Activated CD4-positive, alpha-beta memory T cell treated with anti-CD3 and anti-CD28 coated beads, Interleukin-2, amount 10 ng/mL, durations not matched to agents 7 days and 5 days (primary cell): ENCODE measurements around the gene SESN1. TPM values are rescaled to one million over a fixed set of nuclear protein-coding genes. Genes with fewer than 3 reads are reported as not detected.

Experiments
- CTCF ChIA-PET: fragments of 350-600 bp; sonication (Branson Sonifier 250); formaldehyde crosslinking; loops from one replicate; lab custom pipeline; 2021; ENCODE audit warnings: antibody characterized with exemption, inconsistent platforms; lab: Charles Lee
- POLR2A ChIA-PET: fragments of 350-600 bp; sonication (Branson Sonifier 250); formaldehyde crosslinking; loops from one replicate; lab custom pipeline; 2021; ENCODE audit warnings: antibody characterized with exemption; lab: Charles Lee
- DNase-seq: peaks from one replicate; pipeline ENCODE4 v3.0.0-alpha.2; 2020
- H3K27ac Mint-ChIP-seq: one replicate; pipeline ENCODE4 v1.8.0; 2021; ENCODE audit warnings: mild to moderate bottlenecking, mixed read lengths
- H3K27me3 Mint-ChIP-seq: one replicate; pipeline ENCODE4 v1.8.0; 2021; ENCODE audit warnings: mixed read lengths
- H3K36me3 Mint-ChIP-seq: one replicate; pipeline ENCODE4 v1.8.0; 2021; ENCODE audit warnings: low read depth, mixed read lengths
- H3K4me1 Mint-ChIP-seq: one replicate; pipeline ENCODE4 v1.8.0; 2021; ENCODE audit warnings: mixed read lengths
- H3K4me3 Mint-ChIP-seq: one replicate; pipeline ENCODE4 v1.8.0; 2021; ENCODE audit warnings: mild to moderate bottlenecking, mixed read lengths
- H3K9me3 Mint-ChIP-seq: one replicate; pipeline ENCODE4 v1.8.0; 2021; ENCODE audit warnings: mixed read lengths
- total RNA-seq, 2 experiments: library from RNA; stranded (reverse); gene quantifications; one replicate each; pipeline ENCODE4 v1.2.3, GENCODE V29; 2021

SESN1 gene
- total RNA-seq, 2 experiments from 2014 or later, result 22.9 to 23.0 TPM

DNA sequence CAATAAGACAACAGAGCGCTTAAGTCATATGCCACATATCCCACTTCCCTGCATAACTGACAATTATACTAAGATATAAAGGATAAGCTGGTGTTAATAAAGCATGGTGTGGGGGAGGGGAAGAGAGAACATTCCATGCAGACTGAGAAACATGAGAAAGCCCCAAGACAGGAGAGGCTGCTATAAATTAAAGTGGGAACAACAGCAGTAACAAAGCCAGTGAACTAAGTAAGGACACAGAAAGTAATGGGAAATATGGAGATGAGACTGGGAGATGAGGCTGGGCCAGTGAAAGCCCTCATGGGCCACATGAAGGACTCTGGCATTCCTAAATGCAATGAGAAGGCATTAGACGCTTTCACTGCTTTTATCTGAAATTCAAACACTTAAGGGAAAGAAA is 41.3 kb downstream of the SESN1 start:
- H3K27me3 Mint-ChIP-seq, result no peaks in the 10 kb centered on the region

DNA sequence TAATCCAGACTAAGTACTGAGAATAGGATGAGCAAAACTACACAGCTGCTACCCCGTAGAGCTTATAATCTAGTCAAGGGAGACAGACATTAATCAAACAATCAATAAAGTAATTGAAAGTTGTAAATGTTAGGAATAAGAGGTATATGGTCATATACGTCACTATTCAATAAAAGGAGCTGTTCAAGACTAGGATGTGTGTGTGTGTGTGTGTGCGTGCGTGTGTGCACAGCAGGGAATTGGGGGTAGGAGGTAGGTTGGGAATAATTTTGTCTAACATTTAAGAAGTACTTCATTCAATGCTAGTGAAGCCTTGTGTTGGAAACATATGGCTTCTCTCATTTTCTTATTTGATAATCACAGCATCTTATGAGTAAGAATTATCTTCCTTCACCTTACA is 41.8 kb downstream of the SESN1 start:
- no peaks in the 10 kb centered on the region for H3K36me3 Mint-ChIP-seq
- H3K4me3 Mint-ChIP-seq, result no peak overlapping the region
- no peak for DNase-seq
- H3K27me3 Mint-ChIP-seq, result no peaks in the 10 kb centered on the region
- peaks cover 4% of the 10 kb centered on the region for H3K9me3 Mint-ChIP-seq
- CTCF ChIA-PET, result interaction anchor here (2.4 kb wide), 1 partner anchor 20 kb away, joined by 10 read pairs; no protein-coding TSS in a partner anchor
- no peak overlapping the region for H3K27ac Mint-ChIP-seq
- POLR2A ChIA-PET, result no interaction called here
- peaks cover 7% of the 10 kb centered on the region for H3K4me1 Mint-ChIP-seq

More for the DNA sequence above, 41.3 kb downstream of the SESN1 start:
- Mint-ChIP-seq H3K27ac (no peak overlapping the region), H3K4me3 (no peak overlapping the region), H3K4me1 (peaks cover 4% of the 10 kb centered on the region), H3K36me3 (no peaks in the 10 kb centered on the region), H3K9me3 (peaks cover 4% of the 10 kb centered on the region)
- ChIA-PET CTCF (interaction anchor here (1.0 to 2.4 kb wide), 3 partner anchors 20 to 160 kb away, joined by 3 to 10 read pairs (median 3); no protein-coding TSS in a partner anchor), POLR2A (no interaction called here)
- no peak for DNase-seq

DNA sequence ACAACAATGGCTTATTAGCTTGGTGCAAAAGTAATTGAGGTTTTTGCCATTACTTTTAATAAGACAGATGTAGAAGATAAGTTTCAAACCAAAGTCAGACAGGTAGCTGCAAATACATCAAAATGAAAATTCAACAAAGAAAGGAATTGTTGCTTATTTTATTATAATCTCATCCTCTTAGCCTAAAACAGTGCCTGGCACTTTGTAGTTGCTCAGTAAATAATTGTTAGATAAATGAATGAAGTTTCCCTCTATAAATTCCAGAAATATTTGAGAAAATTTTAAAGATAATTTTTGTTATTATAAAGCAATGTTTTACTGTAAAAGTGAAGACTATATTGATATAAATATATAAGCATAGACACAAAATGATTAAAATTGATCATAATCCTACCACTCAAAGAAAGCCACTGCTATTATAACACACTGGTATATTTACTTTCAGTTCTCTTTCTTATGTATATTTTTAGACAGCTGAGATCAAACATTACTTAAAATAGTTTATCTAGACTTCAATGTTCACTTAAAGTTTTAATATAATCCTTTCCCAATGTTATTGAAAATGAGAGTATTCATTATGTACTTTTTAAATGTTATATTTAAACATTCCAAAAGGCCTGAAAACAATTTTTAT is 42.5 kb downstream of the SESN1 start:
- no peak for DNase-seq
- ChIA-PET POLR2A (interaction anchor here (0.6 kb wide), 1 partner anchor 11 kb away, joined by 3 read pairs; no protein-coding TSS in a partner anchor), CTCF (no interaction called here)
- Mint-ChIP-seq H3K36me3 (no peaks in the 10 kb centered on the region), H3K27ac (no peak overlapping the region), H3K9me3 (peaks cover 4% of the 10 kb centered on the region), H3K4me1 (peaks cover 7% of the 10 kb centered on the region), H3K27me3 (no peaks in the 10 kb centered on the region), H3K4me3 (no peak overlapping the region)

DNA sequence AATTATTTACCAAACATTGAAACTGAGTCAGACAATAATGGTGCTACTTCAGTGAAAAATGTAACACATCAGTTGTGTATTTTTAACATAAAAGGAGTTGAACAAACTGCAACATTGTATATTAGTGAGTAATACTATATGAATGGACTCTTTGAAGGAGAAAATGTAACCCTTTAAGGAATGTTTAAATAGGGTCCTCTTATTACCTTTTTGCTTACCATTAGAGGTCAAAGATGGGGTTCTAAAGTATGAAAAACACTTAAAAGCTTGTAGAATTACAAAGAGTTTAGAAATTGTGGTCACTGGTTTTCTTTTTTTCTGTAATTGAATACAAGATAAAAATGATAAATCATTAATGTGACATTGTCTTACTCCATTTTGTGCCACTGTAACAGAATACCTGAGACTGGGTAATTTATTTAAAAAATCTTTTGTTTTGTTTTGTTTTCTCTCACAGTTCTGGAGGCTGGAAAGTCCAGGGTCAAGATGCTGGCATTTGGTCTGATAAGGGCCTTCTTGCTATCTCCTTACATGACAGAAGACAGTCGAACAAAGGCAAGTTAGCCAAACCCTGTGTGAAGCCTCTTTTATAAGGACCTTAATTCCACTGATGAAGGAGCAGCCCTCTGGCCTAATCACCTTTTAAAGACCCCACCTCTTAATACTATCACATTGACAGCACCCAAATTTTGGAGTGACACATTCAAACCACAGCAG is 43.2 kb downstream of the SESN1 start:
- Mint-ChIP-seq H3K36me3 (no peaks in the 10 kb centered on the region), H3K4me3 (no peak overlapping the region), H3K4me1 (peaks cover 7% of the 10 kb centered on the region), H3K9me3 (peaks cover 4% of the 10 kb centered on the region), H3K27ac (no peak overlapping the region), H3K27me3 (no peaks in the 10 kb centered on the region)
- DNase-seq, result no peak
- POLR2A ChIA-PET, result interaction anchor here (0.6 kb wide), 1 partner anchor 12 kb away, joined by 3 read pairs; no protein-coding TSS in a partner anchor
- CTCF ChIA-PET, result no interaction called here

DNA sequence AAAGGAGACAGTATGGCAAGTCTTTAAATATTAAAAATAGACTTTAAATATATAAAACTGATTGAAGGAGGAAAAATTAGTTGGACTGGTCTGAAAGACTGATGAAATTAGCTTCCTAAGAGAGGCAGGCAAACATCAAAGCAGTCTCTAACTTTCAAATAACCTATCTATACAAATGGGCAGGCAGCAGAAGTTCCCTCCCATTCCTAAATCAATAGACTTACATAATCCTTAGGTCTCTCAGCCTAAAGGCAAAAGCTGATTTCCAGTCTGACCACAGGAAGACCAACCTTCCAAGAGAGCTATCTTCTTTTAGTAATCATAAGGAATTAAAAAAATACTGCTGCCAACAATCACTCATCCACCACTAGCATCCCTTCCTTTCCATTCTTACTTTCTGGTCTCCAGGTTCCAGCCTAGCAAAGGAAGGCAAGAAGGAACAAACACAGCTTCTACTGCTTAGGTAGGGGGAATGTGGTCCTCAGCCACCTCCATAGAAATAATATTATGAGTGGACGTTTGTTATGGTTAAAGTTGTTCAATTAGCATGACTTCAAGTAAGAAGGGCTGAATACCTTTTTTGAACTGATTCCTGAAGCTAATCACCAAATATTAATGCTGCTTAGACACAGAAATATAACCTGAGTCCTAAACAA is 44.1 kb downstream of the SESN1 start:
- ChIA-PET CTCF (no interaction called here), POLR2A (no interaction called here)
- no peak overlapping the region for H3K4me3 Mint-ChIP-seq
- H3K36me3 Mint-ChIP-seq, result no peaks in the 10 kb centered on the region
- DNase-seq, result no peak
- H3K4me1 Mint-ChIP-seq, result peaks cover 7% of the 10 kb centered on the region
- H3K9me3 Mint-ChIP-seq, result peaks cover 4% of the 10 kb centered on the region
- H3K27ac Mint-ChIP-seq, result no peak overlapping the region
- H3K27me3 Mint-ChIP-seq, result no peaks in the 10 kb centered on the region

DNA sequence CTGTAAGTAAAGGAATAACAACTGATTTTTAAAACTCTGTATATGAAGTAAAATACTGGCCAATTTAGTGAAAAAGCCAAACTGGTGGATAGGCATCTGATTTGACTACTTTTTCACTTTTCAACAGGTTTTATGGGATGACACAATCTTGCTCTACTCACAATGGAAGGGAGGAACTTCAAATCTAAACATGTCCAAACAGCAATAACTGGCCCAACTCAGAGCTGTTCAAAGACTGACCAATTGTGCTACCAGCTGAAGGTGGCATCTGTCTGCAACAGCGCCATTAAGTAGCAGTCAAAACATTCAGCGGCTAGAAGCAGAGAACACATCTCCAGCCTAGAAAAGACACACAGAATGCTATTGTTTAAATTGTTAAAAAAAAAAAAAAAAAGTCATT is 44.6 kb downstream of the SESN1 start:
- Mint-ChIP-seq H3K4me3 (no peak overlapping the region), H3K27ac (no peak overlapping the region), H3K27me3 (no peaks in the 10 kb centered on the region), H3K9me3 (peaks cover 4% of the 10 kb centered on the region), H3K4me1 (peaks cover 7% of the 10 kb centered on the region), H3K36me3 (no peaks in the 10 kb centered on the region)
- ChIA-PET CTCF (interaction anchor here (1.0 kb wide), 1 partner anchor 244 kb away, joined by 3 read pairs; no protein-coding TSS in a partner anchor), POLR2A (no interaction called here)
- DNase-seq, result no peak

DNA sequence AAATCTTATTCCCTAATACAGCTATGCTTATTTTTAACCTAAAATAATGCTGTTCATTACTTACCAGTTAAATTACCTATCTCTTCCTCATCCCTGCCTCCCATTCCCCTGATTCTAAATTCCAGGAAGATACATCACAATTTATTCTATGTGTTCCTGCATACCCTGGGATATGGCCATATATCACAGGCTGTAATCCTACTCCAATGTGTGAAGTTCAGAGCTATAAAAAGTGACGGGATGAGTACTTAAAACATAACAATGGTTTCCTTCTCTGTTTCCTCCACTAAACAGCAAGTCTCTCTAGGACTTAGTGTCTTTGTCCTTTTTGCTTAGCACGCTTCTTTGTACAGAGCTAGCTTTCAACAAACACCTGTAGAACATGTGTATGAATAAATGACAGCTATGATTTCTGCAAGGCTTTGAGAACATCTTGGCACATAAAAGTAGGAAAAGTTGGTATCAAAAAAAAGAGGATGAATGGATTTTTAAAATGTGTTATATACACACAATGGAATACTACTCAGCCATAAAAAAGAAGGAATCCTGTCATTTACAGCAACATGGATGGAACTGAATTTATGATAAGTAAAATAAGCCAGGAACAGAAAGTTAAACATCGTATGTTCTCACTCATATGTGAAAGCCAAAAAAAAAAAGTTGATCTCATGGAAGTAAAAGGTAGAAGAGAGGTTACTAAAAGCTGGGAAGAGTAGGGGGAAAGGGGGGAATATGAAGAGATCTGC is 45.8 kb downstream of the SESN1 start:
- H3K9me3 Mint-ChIP-seq, result peaks cover 4% of the 10 kb centered on the region
- peaks cover 7% of the 10 kb centered on the region for H3K4me1 Mint-ChIP-seq
- H3K36me3 Mint-ChIP-seq, result no peaks in the 10 kb centered on the region
- CTCF ChIA-PET, result interaction anchor here (0.6 to 1.0 kb wide), 2 partner anchors 10 to 243 kb away, joined by 3 read pairs; no protein-coding TSS in a partner anchor
- POLR2A ChIA-PET, result interaction anchor here (0.6 kb wide), 1 partner anchor 46 kb away, joined by 3 read pairs; the partner anchor contains the start of gene SESN1
- no peak overlapping the region for H3K4me3 Mint-ChIP-seq
- DNase-seq, result no peak
- no peak overlapping the region for H3K27ac Mint-ChIP-seq
- no peaks in the 10 kb centered on the region for H3K27me3 Mint-ChIP-seq

DNA sequence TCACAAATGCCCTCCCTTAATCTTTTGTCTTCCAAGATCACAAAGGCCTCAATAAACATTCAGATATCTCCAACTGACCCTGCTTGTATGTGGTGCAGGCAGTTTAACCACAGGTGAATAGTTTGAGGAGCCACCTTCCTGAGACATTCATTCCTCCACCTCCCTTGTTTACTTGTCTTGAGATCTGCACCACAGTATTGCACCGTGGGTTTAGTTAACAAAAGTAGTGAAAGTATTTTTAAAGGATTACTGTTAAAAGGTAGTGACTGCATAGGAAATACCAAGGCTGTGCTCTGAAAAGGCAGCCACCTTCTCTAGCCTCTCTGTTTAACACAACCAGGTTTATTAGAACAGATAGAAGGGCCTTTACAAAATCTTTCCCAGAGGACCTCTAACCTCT is 46.5 kb downstream of the SESN1 start:
- Mint-ChIP-seq H3K4me1 (peaks cover 7% of the 10 kb centered on the region), H3K27me3 (no peaks in the 10 kb centered on the region), H3K4me3 (no peak overlapping the region), H3K27ac (no peak overlapping the region), H3K36me3 (no peaks in the 10 kb centered on the region), H3K9me3 (peaks cover 4% of the 10 kb centered on the region)
- no peak for DNase-seq
- ChIA-PET POLR2A (no interaction called here), CTCF (interaction anchor here (0.6 kb wide), 1 partner anchor 11 kb away, joined by 3 read pairs; no protein-coding TSS in a partner anchor)

DNA sequence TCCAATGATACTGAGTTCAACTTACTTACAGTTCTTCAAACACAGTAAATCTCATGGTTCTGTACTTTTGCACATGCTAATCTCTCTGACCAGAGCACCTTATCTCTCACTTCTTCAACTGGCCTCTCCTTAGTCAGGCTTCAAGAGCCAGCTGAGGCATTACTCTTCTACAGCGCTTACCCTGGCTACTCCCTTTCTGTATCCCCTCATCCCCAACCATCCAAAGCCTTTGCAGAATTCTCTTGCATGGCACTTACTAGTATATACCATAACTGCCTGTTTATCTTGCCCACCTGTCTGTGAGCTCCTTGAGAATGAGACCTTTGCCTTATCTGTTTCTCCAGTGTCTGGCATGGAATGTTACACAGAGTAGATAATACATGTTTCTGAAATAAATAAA is 49.2 kb downstream of the SESN1 start:
- Mint-ChIP-seq H3K9me3 (peaks cover 4% of the 10 kb centered on the region), H3K27ac (no peak overlapping the region), H3K27me3 (peaks cover 2% of the 10 kb centered on the region), H3K4me3 (no peak overlapping the region), H3K36me3 (no peaks in the 10 kb centered on the region), H3K4me1 (peaks cover 7% of the 10 kb centered on the region)
- DNase-seq, result no peak
- CTCF ChIA-PET, result no interaction called here
- POLR2A ChIA-PET, result interaction anchor here (0.5 kb wide), 1 partner anchor 93 kb away, joined by 4 read pairs; no protein-coding TSS in a partner anchor

DNA sequence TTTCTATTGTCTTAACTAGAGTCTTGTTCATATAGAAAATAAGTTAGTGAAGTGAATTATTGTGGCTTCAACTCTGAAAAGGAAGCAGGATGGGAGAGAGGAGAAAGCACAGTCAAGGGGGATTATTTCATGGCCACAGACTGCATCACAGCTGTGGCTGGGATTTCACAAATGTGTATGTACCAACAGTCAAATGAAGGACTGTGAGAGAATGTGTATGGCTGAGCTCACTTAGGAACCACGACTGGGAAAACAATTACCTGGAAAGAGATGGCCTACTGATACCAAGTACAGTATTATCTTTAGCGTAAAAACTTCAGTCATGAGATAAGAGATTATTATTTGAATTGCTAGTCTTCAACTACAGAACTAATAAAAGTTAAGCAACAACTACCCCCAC is 54.9 kb downstream of the SESN1 start:
- ChIA-PET CTCF (no interaction called here), POLR2A (no interaction called here)
- H3K4me3 Mint-ChIP-seq, result no peak overlapping the region
- peaks cover 13% of the 10 kb centered on the region for H3K4me1 Mint-ChIP-seq
- H3K27ac Mint-ChIP-seq, result no peak overlapping the region
- H3K27me3 Mint-ChIP-seq, result peaks cover 14% of the 10 kb centered on the region
- H3K36me3 Mint-ChIP-seq, result no peaks in the 10 kb centered on the region
- H3K9me3 Mint-ChIP-seq, result no peaks in the 10 kb centered on the region
- DNase-seq, result no peak

DNA sequence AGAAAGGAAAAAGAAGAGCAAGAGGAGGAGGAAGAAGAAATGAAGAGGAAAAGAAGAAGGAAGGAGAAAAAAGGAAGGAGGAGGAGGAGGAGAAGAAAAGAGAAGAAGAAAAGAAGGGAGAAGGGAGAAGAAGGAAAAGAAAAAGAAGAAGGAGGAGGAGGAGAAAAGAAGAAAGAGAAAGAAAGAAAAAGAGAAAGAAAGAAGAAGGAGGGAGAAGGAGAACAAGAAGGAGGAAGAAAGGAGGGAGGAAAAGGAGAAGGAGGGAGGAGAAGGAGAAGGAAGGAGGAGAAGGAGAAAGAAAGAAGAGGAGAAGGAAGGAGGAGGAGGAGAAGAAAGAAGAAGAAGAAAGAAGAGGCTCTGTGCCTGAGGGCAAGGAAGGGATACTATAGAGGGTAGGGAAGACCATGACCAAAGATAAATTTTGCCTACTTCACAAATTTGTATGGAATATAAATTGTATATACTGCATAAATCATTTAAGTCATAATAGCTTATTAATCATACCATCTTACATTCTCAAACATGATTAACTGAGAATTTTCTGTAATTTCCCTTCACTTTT is 55.7 kb downstream of the SESN1 start:
- POLR2A ChIA-PET, result no interaction called here
- no peak overlapping the region for H3K27ac Mint-ChIP-seq
- no peaks in the 10 kb centered on the region for H3K9me3 Mint-ChIP-seq

More for the DNA sequence above, 55.7 kb downstream of the SESN1 start:
- DNase-seq, result no peak
- H3K4me1 Mint-ChIP-seq, result peaks cover 13% of the 10 kb centered on the region
- H3K4me3 Mint-ChIP-seq, result no peak overlapping the region
- H3K36me3 Mint-ChIP-seq, result no peaks in the 10 kb centered on the region
- peaks cover 14% of the 10 kb centered on the region for H3K27me3 Mint-ChIP-seq
- CTCF ChIA-PET, result no interaction called here
